ENCODE results near the gene PRRT2. TPM values are rescaled to one million over a fixed set of nuclear protein-coding genes. Genes with fewer than 3 reads are reported as not detected.
"Not testable (repeated sequence)": the region's sequence is repeated elsewhere in the genome, so short reads cannot be mapped to it uniquely, and the experiment has no call there.

The PRRT2 gene
- total RNA-seq, 1 donor from 2014 or later: 0.68 TPM

DNA sequence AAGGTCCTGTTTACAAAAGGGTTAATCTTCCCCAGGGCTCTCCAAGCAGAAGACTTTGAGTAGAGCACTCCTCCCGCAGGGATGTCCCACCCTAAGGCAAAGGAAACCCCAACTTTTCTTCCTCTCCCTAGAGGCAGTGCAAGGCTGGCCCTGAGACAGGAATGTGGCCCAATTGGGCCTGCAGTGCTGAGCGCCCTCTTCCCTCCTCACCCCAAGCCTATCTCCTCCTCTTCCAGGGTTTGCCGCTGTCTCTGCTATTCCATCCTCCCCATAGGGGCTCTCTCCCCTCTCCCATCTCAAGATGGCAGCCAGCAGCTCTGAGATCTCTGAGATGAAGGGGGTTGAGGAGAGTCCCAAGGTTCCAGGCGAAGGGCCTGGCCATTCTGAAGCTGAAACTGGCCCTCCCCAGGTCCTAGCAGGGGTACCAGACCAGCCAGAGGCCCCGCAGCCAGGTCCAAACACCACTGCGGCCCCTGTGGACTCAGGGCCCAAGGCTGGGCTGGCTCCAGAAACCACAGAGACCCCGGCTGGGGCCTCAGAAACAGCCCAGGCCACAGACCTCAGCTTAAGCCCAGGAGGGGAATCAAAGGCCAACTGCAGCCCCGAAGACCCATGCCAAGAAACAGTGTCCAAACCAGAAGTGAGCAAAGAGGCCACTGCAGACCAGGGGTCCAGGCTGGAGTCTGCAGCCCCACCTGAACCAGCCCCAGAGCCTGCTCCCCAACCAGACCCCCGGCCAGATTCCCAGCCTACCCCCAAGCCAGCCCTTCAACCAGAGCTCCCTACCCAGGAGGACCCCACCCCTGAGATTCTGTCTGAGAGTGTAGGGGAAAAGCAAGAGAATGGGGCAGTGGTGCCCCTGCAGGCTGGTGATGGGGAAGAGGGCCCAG lies 1.0 kb downstream of the PRRT2 start:
- DNase-seq: no peak

GRCh38 chr16:29813644-29814562 lies 1.9 kb downstream of the PRRT2 start:
- no peak for DNase-seq

DNA sequence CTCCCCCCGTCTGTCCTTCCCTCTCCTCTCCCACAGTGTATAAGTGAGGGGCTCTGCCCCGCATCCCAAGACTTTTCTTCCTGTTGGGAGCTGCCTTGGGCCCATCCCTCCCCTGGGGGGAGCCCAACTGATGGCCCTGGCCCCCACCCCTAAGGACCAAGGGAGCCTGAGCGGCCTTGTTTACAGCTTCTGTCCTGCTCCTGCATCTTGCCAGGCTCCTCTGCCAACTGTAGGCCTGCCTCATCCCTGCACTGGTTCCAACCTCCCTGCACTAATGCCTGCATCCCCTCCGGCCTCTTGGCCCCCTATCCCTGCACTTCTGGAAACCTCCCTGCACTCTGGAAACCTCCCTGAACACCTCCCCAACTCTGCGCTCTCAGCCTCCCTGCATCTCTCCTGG lies 2.6 kb downstream of the PRRT2 start:
- no peak for DNase-seq

GRCh38 chr16:29815032-29815721 lies 3.2 kb downstream of the PRRT2 start:
- no peak for DNase-seq

GRCh38 chr16:29815793-29816693 lies 4.0 kb downstream of the PRRT2 start, which contains the start of gene PAGR1:
TSS of gene PAGR1 (plus strand) at chr16:29816152. CDS start at chr16:29816526, 374 bp downstream.
- peak; percentile 100 for DNase-seq

DNA sequence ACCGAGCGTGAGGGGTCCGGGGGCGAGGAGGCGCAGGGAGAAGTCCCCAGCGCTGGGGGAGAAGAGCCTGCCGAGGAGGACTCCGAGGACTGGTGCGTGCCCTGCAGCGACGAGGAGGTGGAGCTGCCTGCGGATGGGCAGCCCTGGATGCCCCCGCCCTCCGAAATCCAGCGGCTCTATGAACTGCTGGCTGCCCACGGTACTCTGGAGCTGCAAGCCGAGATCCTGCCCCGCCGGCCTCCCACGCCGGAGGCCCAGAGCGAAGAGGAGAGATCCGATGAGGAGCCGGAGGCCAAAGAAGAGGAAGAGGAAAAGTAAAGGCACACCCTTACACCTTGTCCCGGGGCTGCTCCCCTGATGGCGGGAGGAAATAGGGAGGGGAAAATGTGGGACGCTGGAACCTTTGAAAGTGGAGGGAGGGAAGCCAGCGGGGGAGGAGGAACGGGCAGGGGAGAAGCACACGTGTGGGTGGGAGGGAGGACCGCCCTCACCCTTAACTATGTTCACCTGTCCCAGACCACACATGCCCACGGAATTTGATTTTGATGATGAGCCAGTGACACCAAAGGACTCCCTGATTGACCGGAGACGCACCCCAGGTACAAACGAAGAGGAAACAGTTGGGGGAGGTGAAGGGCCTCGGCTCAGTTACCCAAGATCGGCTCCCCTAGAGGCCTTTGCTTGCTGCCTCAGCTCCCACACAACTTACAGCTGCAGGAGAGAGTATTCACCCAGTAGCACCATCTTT lies 4.9 kb downstream of the PRRT2 start:
- peak; percentile 69 for DNase-seq

DNA sequence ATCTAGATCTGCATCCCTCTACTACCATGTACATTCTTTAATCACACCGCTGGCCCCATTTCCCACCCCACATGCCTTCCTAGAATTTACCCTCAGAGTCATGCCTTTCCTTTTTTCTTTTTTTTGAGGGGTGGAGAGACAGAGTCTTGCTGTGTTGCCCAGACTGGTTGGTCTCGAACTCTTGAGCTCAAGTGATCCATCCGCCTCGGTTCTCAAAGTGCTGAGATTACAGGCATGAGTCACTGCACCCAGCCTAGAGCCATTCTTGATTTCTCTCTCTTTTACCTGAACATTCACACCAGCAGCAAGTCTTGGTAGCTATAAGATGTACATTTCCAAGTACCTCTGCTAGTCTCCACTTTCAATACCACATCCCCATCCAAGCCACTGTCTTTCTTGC lies 6.1 kb downstream of the PRRT2 start:
- no peak for DNase-seq

DNA sequence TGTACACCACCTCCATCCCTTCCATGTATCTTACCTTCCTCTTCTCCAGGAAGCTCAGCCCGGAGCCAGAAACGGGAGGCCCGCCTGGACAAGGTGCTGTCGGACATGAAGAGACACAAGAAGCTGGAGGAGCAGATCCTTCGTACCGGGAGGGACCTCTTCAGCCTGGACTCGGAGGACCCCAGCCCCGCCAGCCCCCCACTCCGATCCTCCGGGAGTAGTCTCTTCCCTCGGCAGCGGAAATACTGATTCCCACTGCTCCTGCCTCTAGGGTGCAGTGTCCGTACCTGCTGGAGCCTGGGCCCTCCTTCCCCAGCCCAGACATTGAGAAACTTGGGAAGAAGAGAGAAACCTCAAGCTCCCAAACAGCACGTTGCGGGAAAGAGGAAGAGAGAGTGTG lies 7.5 kb downstream of the PRRT2 start:
- DNase-seq: no peak

DNA sequence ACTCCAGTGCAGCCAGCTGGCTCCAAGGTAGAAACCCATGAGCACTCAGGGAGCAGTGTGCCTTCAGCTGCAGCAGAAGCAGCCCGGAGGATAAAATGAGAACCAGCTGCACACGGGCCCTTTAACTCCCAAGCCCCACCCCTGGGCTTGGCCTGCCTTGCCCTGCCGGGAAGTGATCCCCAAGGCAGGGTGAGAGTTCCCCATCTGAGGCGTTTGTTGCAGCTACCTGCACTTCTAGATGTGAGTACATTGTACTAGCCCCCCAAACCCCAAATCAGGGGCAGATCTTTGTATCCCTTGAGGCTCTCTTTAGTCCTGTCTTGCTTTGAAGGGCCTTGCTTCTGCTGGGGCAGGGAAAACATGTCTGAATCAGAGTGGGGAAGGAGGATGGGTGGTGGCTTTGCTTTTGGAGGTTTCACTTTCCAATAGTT lies 8.3 kb downstream of the PRRT2 start, which contains the start of gene MVP:
Gene MVP, plus strand, starts transcription at position 192 of the 431 bp plus-strand sequence. CDS start 10,088 bp downstream, outside the sequence.
- peak; percentile 63 for DNase-seq

GRCh38 chr16:29820730-29821642 lies 9.0 kb downstream of the PRRT2 start:
- peak; percentile 34 for DNase-seq

DNA sequence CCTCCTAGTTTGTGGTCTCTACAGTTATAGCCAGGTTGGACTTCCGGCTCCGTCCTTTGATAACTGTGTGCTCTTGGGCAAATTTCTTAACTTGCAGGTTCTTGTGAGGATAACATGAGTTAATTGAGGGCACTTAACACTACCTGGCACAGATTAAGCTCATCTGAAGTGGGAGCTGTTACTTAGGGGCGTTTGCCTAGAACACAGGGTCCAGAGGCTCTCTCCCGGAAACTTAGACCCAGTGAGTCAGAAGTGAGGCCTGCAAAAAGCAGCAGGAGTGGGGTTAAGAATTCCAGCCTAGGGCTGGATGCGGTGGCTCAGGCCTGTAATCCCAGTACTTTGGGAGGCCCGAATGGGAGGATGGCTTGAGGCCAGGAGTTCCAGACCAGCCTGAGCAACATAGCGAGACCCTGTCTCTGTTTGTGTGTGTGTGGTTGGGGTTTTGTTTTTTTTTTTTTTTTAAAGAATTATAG lies 9.7 kb downstream of the PRRT2 start:
- peak; percentile 76 for DNase-seq

GRCh38 chr16:29824589-29825144 lies 12.7 kb downstream of the PRRT2 start:
- DNase-seq: peak; percentile 85

GRCh38 chr16:29825145-29826044 lies 13.4 kb downstream of the PRRT2 start:
- peak; percentile 66 for DNase-seq

GRCh38 chr16:29826342-29826695 lies 14.3 kb downstream of the PRRT2 start:
- DNase-seq: no peak

DNA sequence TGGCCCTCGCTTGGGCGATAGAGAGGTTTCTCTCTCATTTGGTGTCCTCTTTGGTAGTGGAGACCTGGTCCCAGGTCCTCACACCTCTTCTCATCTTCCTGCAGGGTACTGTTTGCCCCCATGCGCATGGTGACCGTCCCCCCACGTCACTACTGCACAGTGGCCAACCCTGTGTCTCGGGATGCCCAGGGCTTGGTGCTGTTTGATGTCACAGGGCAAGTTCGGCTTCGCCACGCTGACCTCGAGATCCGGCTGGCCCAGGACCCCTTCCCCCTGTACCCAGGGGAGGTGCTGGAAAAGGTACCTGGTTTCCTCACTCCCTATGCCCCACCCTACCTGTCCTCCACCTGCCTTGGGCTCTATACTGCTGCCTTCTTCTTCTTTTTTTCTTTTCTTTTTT lies 18.8 kb downstream of the PRRT2 start:
- no peak for DNase-seq

DNA sequence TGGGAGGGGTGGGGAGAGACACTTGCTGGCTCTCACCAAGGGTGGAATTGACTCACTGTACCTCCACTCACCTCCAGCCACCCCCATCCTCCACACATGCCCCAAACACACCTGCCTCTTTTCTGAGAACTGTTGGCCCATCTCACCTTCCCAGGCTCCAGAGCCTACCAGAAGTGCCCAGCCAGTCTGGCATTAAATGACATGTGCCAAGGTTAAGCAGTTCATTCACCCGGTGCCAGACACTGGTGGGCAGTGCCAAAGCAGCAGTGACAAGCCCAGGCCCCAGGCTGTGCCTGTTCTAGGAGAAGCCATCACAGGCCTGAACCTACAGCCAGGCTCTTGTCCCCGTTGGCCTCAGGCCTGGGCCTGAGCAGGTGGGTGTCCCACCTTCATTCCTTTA lies 19.5 kb downstream of the PRRT2 start:
- no peak for DNase-seq

- DNase-seq: not testable (repeated sequence)
These were observed 21.2 kb downstream of the PRRT2 start for GRCh38 chr16:29833219-29833618.

DNA sequence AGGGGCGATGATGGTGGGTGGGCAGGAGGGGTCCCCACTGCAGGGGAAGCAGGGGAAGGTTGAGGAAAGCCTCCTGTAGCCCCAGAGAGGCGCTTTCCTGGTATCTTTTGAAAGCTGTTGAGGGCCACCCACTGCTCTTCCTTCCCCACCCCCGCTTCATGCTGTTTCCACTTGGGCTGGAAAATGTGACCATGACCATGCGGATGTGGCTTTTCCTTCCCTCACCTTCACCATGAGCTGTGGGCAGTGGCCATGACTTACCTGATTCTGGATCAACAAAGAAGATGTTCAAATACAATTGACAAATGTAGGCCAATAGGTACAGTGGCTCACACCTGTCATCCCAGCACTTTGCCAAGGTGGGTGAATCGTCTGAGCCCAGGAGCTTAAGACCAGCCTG lies 22.1 kb downstream of the PRRT2 start:
- no peak for DNase-seq

Data from dermis blood vessel endothelial cell (primary cell).